ENCODE measurements around the gene KRTAP13-3. TPM values are rescaled to one million over a fixed set of nuclear protein-coding genes. Genes with fewer than 3 reads are reported as not detected.

KRTAP13-3 gene
- total and polyA plus RNA-seq, 10 of the 15 experiments (the other 5 are each of a cell fraction or from before 2014, with no cell fraction given) = not detected

- Histone ChIP-seq H3K79me2 (ENCODE audit: control insufficient read depth, insufficient read depth, low read length) (no peaks in the 10 kb centered on the region), H3K36me3 (ENCODE audit: control insufficient read depth in 2 of 2, insufficient read depth in 2 of 2, low read length in 1 of 2) (no peaks in the 10 kb centered on the region), H3K9me3 (replicated peaks; ENCODE audit: control insufficient read depth, insufficient read depth, low read length) (no peaks in the 10 kb centered on the region), H3K9ac (ENCODE audit: control insufficient read depth, insufficient read depth, low read length) (no peak overlapping the region), H3K4me3 (no peak overlapping the region), H3K27me3 (replicated peaks in 1 of 2; ENCODE audit: control insufficient read depth in 2 of 2, insufficient read depth in 2 of 2, low read length in 1 of 2) (no peaks in the 10 kb centered on the region), H4K20me1 (ENCODE audit: control insufficient read depth, insufficient read depth) (no peaks in the 10 kb centered on the region), H3K4me2 (ENCODE audit: control insufficient read depth, insufficient read depth) (no peak overlapping the region), H3K4me1 (ENCODE audit: control insufficient read depth, insufficient read depth, low read length) (no peaks in the 10 kb centered on the region), H3K27ac (ENCODE audit: control insufficient read depth, insufficient read depth) (no peak overlapping the region), H2AFZ (ENCODE audit: control insufficient read depth, low read depth, low read length) (no peak overlapping the region)
- POLR2A ChIA-PET = no interaction called here
- BruUV-seq (replicated peaks) = no TSS peak
- intact Hi-C loops (cut with micrococcal nuclease; ENCODE audit: unreplicated experiment) = no loop called here
- RAD21 ChIA-PET (ENCODE audit: unreplicated experiment) = no interaction called here
- CTCF ChIA-PET = no interaction called here
- FAIRE-seq = no peak
- 2% methylated on average over 2 of the region's 2 CpGs for WGBS (ENCODE audit: insufficient coverage, insufficient replicate concordance, low lambda C conversion rate, missing lambda C conversion rate)
- in situ Hi-C loops (cut with MboI) = no loop called here
- SMC1A ChIA-PET (ENCODE audit: uncharacterized antibody, unreplicated experiment) = no interaction called here
- TF ChIP-seq ZBTB40 (IDR thresholded peaks at IDR 0.05; ENCODE audit: borderline replicate concordance) (no peak), USF1 (IDR thresholded peaks at IDR 0.05; ENCODE audit: borderline replicate concordance, extremely low read length, insufficient read depth, low read depth, low read length) (no peak), USF2 (IDR thresholded peaks at IDR 0.05; ENCODE audit: borderline replicate concordance, low read depth, low read length) (no peak), YBX1 (IDR thresholded peaks at IDR 0.05) (no peak), NFYB (IDR thresholded peaks at IDR 0.05; ENCODE audit: insufficient read depth, low read depth, low read length) (no peak)
- TF ChIP-seq, protein P1, sequence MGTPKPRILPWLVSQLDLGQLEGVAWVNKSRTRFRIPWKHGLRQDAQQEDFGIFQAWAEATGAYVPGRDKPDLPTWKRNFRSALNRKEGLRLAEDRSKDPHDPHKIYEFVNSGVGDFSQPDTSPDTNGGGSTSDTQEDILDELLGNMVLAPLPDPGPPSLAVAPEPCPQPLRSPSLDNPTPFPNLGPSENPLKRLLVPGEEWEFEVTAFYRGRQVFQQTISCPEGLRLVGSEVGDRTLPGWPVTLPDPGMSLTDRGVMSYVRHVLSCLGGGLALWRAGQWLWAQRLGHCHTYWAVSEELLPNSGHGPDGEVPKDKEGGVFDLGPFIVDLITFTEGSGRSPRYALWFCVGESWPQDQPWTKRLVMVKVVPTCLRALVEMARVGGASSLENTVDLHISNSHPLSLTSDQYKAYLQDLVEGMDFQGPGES (IDR thresholded peaks at IDR 0.05) = no peak
- TF ChIP-seq, protein P2, sequence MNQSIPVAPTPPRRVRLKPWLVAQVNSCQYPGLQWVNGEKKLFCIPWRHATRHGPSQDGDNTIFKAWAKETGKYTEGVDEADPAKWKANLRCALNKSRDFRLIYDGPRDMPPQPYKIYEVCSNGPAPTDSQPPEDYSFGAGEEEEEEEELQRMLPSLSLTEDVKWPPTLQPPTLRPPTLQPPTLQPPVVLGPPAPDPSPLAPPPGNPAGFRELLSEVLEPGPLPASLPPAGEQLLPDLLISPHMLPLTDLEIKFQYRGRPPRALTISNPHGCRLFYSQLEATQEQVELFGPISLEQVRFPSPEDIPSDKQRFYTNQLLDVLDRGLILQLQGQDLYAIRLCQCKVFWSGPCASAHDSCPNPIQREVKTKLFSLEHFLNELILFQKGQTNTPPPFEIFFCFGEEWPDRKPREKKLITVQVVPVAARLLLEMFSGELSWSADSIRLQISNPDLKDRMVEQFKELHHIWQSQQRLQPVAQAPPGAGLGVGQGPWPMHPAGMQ (IDR thresholded peaks at IDR 0.05; ENCODE audit: borderline replicate concordance) = no peak
- DNase-seq (ENCODE audit: low read depth, low spot score) = no peak
- ATAC-seq = no peak
These were observed 34.2 kb downstream of the KRTAP13-3 start for GRCh38 chr21:30391492-30392025.
